ENCODE results near the gene MBNL2. TPM values are rescaled to one million over a fixed set of nuclear protein-coding genes. Genes with fewer than 3 reads are reported as not detected.
A peak's percentile ranks its signal among the peaks of the same experiment; 100 is the strongest.

Gene MBNL2
- total RNA-seq, 2 donors from 2014 or later: 59.6 to 67.7 TPM

- Histone ChIP-seq H3K4me1 (ENCODE audit: control insufficient read depth in 1 of 2, low read depth in 2 of 2) (peaks cover 75 to 77% of the 10 kb centered on the region in 2 donors), H3K9me3 (no peaks in the 10 kb centered on the region), H3K27ac (peak overlapping the region in 1 of 2 donors; percentile 27), H3K27me3 (replicated peaks; ENCODE audit: insufficient read depth) (no peaks in the 10 kb centered on the region), H3K4me3 (no peak overlapping the region), H3K36me3 (no peaks in the 10 kb centered on the region)
- ATAC-seq (ENCODE audit: insufficient number of reproducible peaks, low FRiP score, low read depth) (no peak), DNase-seq (ENCODE audit: low spot score) (no peak)
- no peak for TF ChIP-seq CTCF (IDR thresholded peaks at IDR 0.05)
Observed at GRCh38 chr13:97253581-97254293, 31.6 kb downstream of the MBNL2 start.

GRCh38 chr13:97254816-97255215 lies 32.7 kb downstream of the MBNL2 start:
- no peak for TF ChIP-seq CTCF (IDR thresholded peaks at IDR 0.05)
- no peaks in the 10 kb centered on the region for H3K36me3 ChIP-seq
- H3K4me1 ChIP-seq (ENCODE audit: control insufficient read depth in 1 of 2, low read depth in 2 of 2): peaks cover 75 to 77% of the 10 kb centered on the region in 2 donors
- DNase-seq (ENCODE audit: low spot score): no peak
- ATAC-seq (ENCODE audit: insufficient number of reproducible peaks, low FRiP score, low read depth): no peak
- H3K9me3 ChIP-seq: no peaks in the 10 kb centered on the region
- H3K27me3 ChIP-seq (replicated peaks; ENCODE audit: insufficient read depth): no peaks in the 10 kb centered on the region
- no peak overlapping the region for H3K4me3 ChIP-seq
- H3K27ac ChIP-seq: peak overlapping the region in 1 of 2 donors; percentile 75

- Histone ChIP-seq H3K27me3 (replicated peaks; ENCODE audit: insufficient read depth) (no peaks in the 10 kb centered on the region), H3K9me3 (no peaks in the 10 kb centered on the region), H3K27ac (peak overlapping the region; percentile 46 to 75), H3K4me3 (peak overlapping the region; percentile 4), H3K36me3 (no peaks in the 10 kb centered on the region), H3K4me1 (ENCODE audit: control insufficient read depth in 1 of 2, low read depth in 2 of 2) (peaks cover 75 to 77% of the 10 kb centered on the region in 2 donors)
- TF ChIP-seq CTCF (IDR thresholded peaks at IDR 0.05): no peak
- DNase-seq (ENCODE audit: low spot score) (no peak), ATAC-seq (ENCODE audit: insufficient number of reproducible peaks, low FRiP score, low read depth) (no peak)
Observed at GRCh38 chr13:97255515-97256021, 33.4 kb downstream of the MBNL2 start.

- no peaks in the 10 kb centered on the region for H3K27me3 ChIP-seq (replicated peaks; ENCODE audit: insufficient read depth)
- no peaks in the 10 kb centered on the region for H3K9me3 ChIP-seq
- DNase-seq (ENCODE audit: low spot score): no peak
- H3K4me3 ChIP-seq: peak overlapping the region; percentile 6
- ATAC-seq (ENCODE audit: insufficient number of reproducible peaks, low FRiP score, low read depth): peak; percentile 71
- no peak for TF ChIP-seq CTCF (IDR thresholded peaks at IDR 0.05)
- no peaks in the 10 kb centered on the region for H3K36me3 ChIP-seq
- peak overlapping the region; percentile 65 to 75 for H3K27ac ChIP-seq
- peaks cover 75 to 76% of the 10 kb centered on the region in 2 donors for H3K4me1 ChIP-seq (ENCODE audit: control insufficient read depth in 1 of 2, low read depth in 2 of 2)
Observed at GRCh38 chr13:97256343-97256783, 34.2 kb downstream of the MBNL2 start.

- TF ChIP-seq CTCF (IDR thresholded peaks at IDR 0.05): no peak
- Histone ChIP-seq H3K9me3 (no peaks in the 10 kb centered on the region), H3K36me3 (no peaks in the 10 kb centered on the region), H3K4me3 (no peak overlapping the region), H3K4me1 (ENCODE audit: control insufficient read depth in 1 of 2, low read depth in 2 of 2) (peaks cover 80 to 83% of the 10 kb centered on the region in 2 donors), H3K27ac (peak overlapping the region; percentile 65 to 75), H3K27me3 (replicated peaks; ENCODE audit: insufficient read depth) (no peaks in the 10 kb centered on the region)
- ATAC-seq (ENCODE audit: insufficient number of reproducible peaks, low FRiP score, low read depth) (no peak), DNase-seq (ENCODE audit: low spot score) (no peak)
Observed at GRCh38 chr13:97257228-97257755, 35.2 kb downstream of the MBNL2 start.
